ENCODE measurements around the gene PCP4L1.

The PCP4L1 gene

DNA sequence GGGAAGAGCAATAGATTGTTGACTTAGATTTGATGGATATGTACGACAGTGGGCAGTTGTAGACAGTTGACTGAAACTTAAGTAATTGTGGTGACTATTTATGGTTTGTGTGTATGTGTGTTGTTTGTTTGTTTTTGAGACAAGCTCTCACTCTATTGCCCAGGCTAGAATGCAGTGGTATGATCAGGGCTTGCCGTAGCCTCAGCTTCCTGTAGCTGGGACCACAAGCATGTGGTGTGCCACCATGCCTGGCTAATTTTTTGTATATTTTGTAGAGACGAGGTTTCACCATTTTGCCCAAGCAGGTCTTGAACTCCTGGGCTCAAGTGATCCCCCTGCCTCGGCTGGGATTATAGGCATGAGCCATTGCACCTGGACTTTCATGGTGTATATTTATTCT is 65.5 kb downstream of the PCP4L1 start:
- DNase-seq, result no peak

DNA sequence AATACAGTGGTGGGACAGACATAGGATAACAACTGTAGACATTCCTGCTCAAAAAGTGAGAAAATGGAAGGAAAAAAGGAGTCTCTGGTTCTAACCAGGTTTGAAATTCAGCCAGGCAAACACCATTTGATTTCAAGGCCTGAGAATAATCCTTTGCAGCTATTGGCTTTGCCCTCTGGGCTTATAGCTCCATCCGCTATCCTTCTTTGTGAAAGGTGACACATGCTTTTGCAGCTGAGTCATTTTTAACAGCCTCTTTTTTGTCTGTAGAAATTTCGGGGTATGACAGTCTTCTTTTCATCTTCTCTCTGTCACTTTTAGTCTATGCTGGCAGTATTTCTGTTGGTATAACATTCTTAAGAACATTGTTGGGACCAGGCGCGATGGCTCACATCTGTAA is 71.8 kb downstream of the PCP4L1 start:
- DNase-seq, result no peak

DNA sequence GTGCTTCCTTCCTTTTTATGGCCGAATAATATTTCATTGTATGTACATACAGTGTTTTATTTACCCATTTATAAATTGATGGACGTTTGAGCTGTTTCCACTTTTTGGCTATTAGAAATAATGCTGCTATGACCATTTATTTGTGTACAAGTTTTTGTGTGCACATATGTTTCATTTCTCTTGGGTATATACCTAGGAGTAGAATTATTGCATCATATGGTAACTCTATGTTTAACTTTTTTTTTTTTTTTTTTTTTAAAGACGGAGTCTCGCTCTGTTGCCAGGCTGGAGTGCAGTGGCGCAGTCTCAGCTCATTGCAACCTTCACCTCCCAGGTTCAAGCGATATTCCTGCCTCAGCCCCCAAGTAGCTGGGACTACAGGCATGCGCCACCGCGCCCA is 74.6 kb downstream of the PCP4L1 start:
- DNase-seq, result no peak

All from inflammatory macrophage (primary cell).